ENCODE measurements around the gene STAC3.

DNA sequence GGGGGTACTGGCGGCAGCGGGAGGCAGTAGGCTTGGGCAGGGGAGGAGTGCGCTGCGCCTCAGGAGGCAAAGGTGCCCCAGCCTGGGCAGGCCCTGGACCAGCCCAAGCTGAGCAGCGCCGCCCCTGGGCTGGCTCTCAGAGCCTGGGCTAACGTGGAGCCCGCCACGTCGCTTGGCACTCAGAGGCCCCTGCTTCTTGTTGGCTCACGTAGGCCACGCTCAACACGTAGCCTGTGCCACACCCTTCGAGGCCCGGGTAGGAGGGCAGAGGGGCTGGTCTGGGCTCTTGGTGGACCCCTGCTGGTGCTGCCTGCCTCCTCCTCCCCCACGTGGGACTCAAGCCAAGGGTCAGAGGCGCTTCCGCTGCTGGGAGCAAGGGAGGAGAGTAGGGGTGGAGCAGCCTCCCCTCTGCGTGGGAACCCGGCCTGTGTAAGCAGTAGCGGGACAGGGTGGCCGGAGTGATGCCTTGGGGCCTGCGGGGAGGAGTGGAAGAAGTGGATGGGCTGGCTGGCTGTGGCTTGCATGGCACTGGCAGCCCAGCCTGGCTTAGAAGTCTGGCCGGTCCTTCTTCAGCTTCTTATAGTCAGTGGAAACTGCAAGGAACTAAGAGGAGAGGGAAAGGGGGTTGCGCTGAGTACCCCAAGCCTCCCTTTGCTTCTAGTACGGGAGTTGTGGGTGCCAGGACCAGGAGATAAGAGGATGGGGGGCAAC is 15.8 kb downstream of the STAC3 start:
- TF ChIP-seq, protein P1, sequence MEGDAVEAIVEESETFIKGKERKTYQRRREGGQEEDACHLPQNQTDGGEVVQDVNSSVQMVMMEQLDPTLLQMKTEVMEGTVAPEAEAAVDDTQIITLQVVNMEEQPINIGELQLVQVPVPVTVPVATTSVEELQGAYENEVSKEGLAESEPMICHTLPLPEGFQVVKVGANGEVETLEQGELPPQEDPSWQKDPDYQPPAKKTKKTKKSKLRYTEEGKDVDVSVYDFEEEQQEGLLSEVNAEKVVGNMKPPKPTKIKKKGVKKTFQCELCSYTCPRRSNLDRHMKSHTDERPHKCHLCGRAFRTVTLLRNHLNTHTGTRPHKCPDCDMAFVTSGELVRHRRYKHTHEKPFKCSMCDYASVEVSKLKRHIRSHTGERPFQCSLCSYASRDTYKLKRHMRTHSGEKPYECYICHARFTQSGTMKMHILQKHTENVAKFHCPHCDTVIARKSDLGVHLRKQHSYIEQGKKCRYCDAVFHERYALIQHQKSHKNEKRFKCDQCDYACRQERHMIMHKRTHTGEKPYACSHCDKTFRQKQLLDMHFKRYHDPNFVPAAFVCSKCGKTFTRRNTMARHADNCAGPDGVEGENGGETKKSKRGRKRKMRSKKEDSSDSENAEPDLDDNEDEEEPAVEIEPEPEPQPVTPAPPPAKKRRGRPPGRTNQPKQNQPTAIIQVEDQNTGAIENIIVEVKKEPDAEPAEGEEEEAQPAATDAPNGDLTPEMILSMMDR (IDR thresholded peaks at IDR 0.05), result no peak
- TF ChIP-seq POLR2A (IDR thresholded peaks at IDR 0.05), result no peak
